ENCODE data around the gene MED31. TPM values are rescaled to one million over a fixed set of nuclear protein-coding genes. Genes with fewer than 3 reads are reported as not detected.
"Not testable (repeated sequence)": the region's sequence is repeated elsewhere in the genome, so short reads cannot be mapped to it uniquely, and the experiment has no call there.

Gene MED31
- total RNA-seq, 1 experiment from 2014 or later: 29.1 TPM

- no peak for DNase-seq (ENCODE audit: low spot score)
Observed at GRCh38 chr17:6626616-6627015, 24.8 kb downstream of the MED31 start.

GRCh38 chr17:6623941-6624340 lies 27.5 kb downstream of the MED31 start:
- DNase-seq (ENCODE audit: low spot score): no peak

- no peak for DNase-seq (ENCODE audit: low spot score)
Observed at GRCh38 chr17:6611231-6611630, 40.2 kb downstream of the MED31 start.

DNA sequence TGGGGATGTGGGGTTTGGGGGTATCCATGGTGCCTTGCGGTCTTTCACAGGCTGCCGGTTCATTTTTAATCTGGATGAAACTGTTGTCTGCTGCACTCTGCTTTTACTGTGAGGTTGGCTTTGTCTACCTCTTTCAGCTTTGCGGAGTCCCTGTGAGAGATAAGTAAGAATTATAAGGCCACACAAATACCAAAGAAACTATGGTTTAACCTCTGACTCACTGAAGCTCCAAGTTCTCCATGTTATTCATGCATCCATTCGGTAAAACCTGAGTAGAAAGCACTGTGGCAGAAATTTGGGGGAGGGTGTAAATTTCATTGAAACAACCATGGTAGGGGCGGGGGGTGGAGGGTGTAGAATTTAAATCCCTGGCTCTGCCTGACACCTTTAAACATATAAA lies 41.4 kb downstream of the MED31 start:
- DNase-seq (ENCODE audit: low spot score): no peak

GRCh38 chr17:6608321-6608720 lies 43.1 kb downstream of the MED31 start:
- peak; percentile 64 for DNase-seq (ENCODE audit: low spot score)

DNA sequence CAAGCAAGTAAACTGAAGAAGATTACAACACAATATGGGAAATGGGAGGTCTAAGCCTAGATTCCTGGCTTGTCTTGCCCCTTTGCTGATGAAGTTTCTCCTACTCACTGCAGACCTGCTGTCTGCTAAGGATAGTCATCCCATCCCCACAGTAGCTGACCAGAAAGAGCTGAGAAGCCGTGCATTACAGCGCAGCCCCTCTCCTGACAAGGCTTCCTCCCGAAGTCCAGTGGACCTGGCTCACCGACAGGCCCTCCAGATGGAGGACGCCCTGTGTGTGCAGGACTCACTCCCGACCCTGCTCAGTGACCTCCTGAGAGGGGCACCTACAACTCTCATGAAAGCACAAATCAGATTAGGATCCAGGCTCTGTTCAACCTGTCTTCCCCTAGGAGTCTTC lies 46.3 kb downstream of the MED31 start:
- DNase-seq (ENCODE audit: low spot score): no peak

DNA sequence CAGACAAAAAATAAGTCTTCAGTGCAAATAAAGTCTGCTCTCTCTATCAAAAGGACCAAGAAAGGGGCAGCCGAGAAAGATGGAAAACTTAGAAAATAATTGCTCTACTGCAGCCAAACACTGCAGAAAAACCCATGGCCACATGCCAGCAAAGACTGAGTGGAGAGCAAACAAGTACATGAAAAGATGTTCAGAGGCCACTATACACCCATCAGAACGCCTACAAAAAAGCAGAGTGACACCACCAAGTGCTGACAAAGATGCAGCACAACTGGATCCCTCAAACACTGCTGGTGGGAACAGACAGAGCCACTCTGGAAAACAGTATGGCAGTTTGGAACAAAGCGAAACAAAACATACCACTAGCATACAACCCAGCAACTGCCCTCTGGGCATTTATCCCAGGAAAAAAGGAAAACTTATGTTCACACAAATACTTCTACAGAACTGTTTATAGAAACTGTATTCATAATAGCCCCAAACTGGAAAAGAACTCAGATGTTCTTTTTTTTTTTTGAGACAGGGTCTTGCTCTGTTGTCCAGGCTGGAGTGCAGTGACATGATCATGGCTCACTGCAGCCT lies 47.6 kb downstream of the MED31 start:
- no peak for DNase-seq (ENCODE audit: low spot score)

GRCh38 chr17:6602141-6602540 lies 49.3 kb downstream of the MED31 start:
- no peak for DNase-seq (ENCODE audit: low spot score)

DNA sequence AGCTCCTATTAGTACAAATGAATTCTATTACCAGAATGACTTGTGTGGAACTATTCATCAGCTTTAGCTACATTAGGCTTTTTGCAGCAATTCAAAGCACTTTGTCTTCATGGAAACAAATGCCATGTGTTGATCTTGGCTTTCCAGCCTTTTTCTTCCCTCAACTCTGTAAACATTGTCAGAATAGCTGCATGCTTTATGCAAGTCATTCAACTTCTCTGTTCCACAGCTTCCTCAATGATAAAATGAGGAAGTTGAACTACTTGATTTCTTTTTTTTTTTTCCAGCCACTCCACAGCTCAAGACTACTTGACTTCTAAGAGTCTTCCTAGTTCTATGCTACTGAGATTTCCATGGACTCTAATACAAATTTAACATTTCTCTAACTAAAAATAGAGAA lies 52.0 kb downstream of the MED31 start:
- DNase-seq (ENCODE audit: low spot score): no peak

DNA sequence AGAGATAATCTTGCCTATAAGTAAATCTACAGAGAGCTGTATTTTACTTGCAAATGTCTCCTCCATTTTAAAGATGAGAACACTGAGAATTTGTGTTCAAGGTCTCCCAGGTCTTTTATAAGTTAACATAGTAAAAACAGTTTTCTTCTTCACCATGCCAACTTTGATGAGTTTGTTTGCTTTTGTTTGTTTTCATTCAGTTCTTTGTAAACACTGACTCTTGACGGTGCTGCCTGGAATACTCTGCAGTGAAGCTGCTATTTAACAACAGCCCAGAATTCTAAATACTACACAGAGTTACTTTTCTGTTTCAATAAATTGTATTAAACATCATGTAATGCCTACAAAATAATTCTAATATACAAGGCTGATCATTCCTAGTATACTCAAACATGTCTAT lies 53.7 kb downstream of the MED31 start:
- DNase-seq (ENCODE audit: low spot score): no peak

GRCh38 chr17:6596941-6597340 lies 54.5 kb downstream of the MED31 start:
- DNase-seq (ENCODE audit: low spot score): no peak

GRCh38 chr17:6596511-6596910 lies 54.9 kb downstream of the MED31 start:
- DNase-seq (ENCODE audit: low spot score): no peak

- no peak for DNase-seq (ENCODE audit: low spot score)
Observed at GRCh38 chr17:6596081-6596480, 55.3 kb downstream of the MED31 start.

DNA sequence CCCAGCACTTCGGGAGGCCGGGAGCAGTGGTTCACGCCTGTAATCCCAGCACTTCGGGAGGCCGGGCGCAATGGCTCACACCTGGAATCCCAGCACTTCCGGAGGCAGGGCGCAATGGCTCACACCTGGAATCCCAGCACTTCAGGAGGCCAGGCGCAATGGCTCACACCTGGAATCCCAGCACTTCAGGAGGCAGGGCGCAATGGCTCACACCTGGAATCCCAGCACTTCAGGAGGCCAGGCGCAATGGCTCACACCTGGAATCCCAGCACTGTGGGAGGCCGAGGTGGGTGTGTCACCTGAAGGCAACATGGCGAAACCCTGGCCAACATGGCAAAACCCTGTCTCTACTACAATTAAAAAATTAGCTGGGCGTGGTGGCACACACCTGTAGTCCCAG lies 58.0 kb downstream of the MED31 start:
- not testable (repeated sequence) for DNase-seq (ENCODE audit: low spot score)

Other genes starting within 250 kb of the MED31 start
- not detected in 2 replicates for gene AIPL1, start 216.5 kb downstream of the MED31 start, total RNA-seq (2014; rRNA removed; shearing (Covaris generic))
- gene PIMREG, start 207.2 kb downstream of the MED31 start, total RNA-seq (2014; rRNA removed; shearing (Covaris generic)): 81.2 and 96.3 TPM in 2 replicates
- 9.8 and 13.0 TPM in 2 replicates for gene PITPNM3, start 95.0 kb downstream of the MED31 start, total RNA-seq (2014; rRNA removed; shearing (Covaris generic))
- 18.8 and 21.7 TPM in 2 replicates for gene KIAA0753, start 10.9 kb downstream of the MED31 start, total RNA-seq (2014; rRNA removed; shearing (Covaris generic))
- 128 and 236 TPM in 2 replicates for gene TXNDC17, start 10.5 kb downstream of the MED31 start, total RNA-seq (2014; rRNA removed; shearing (Covaris generic))
- gene C17orf100, start 157 bp upstream of the MED31 start, total RNA-seq (2014; rRNA removed; shearing (Covaris generic)): 0.24 and 0.89 TPM in 2 replicates
- 0.10 TPM in 1 of 2 replicates, not detected in the other for gene SLC13A5, start 61.8 kb upstream of the MED31 start, total RNA-seq (2014; rRNA removed; shearing (Covaris generic))
- gene XAF1, start 104.4 kb upstream of the MED31 start, total RNA-seq (2014; rRNA removed; shearing (Covaris generic)): not detected in 2 replicates
- 0.31 TPM in 1 of 2 replicates, not detected in the other for gene FBXO39, start 124.6 kb upstream of the MED31 start, total RNA-seq (2014; rRNA removed; shearing (Covaris generic))
- not detected in 2 replicates for gene TEKT1, start 180.1 kb upstream of the MED31 start, total RNA-seq (2014; rRNA removed; shearing (Covaris generic))

Data from A172 (cell line).